H1 (cell line): ENCODE data around the gene CDK16. TPM values are rescaled to one million over a fixed set of nuclear protein-coding genes. Genes with fewer than 3 reads are reported as not detected.

Experiments used
- CTCF ChIA-PET: fragments of 300-600 bp; sonication (Branson Sonifier 250); formaldehyde crosslinking; loops from one replicate; lab custom pipeline; 2021; ENCODE audit not compliant: partially characterized antibody; lab: Charles Lee
- POLR2A ChIA-PET: fragments of 300-600 bp; sonication (Branson Sonifier 250); formaldehyde crosslinking; loops from one replicate; lab custom pipeline; 2021; ENCODE audit warnings: inconsistent platforms; ENCODE audit not compliant: partially characterized antibody; lab: Charles Lee
- DNase-seq, 2 experiments: peaks; one replicate each; pipeline versions ENCODE4 v3.0.0 to v3.0.0-alpha.2; 2010 to 2022; ENCODE audit warnings: low spot score in 2 of 2, low read depth in 1 of 2, mixed read lengths in 1 of 2
- FAIRE-seq: peaks from 2 replicates; lab custom pipeline; 2011; peaks lifted over from hg19 to GRCh38; lab: Jason Lieb, UNC
- H2AFZ ChIP-seq: 2 replicates; pipeline ENCODE4 v1.8.1; 2012; ENCODE audit warnings: low read length, inconsistent platforms
- H2AK5ac ChIP-seq: 2 replicates; pipeline ENCODE4 v1.6.1; 2013; ENCODE audit warnings: low read depth, low read length
- H2BK120ac ChIP-seq: replicated peaks from 2 replicates; pipeline ENCODE3; 2013; ENCODE audit warnings: low read depth, low read length, inconsistent platforms
- H2BK12ac ChIP-seq: 2 replicates; pipeline ENCODE4 v1.6.1; 2013; ENCODE audit warnings: low read depth, low read length
- H2BK15ac ChIP-seq: 2 replicates; pipeline ENCODE4 v1.6.1; 2013; ENCODE audit warnings: low read length
- H2BK20ac ChIP-seq: 2 replicates; pipeline ENCODE4 v1.6.1; 2013; ENCODE audit warnings: low read length
- H2BK5ac ChIP-seq: 2 replicates; pipeline ENCODE4 v1.6.1; 2013; ENCODE audit warnings: low read depth, low read length
- H3K14ac ChIP-seq: 2 replicates; pipeline ENCODE4 v1.6.1; 2013; ENCODE audit warnings: inconsistent platforms; ENCODE audit not compliant: insufficient read length
- H3K18ac ChIP-seq: 2 replicates; pipeline ENCODE4 v1.6.1; 2013; ENCODE audit warnings: low read length; ENCODE audit errors: extremely low read depth
- H3K23ac ChIP-seq: 2 replicates; pipeline ENCODE4 v1.6.1; 2013; ENCODE audit warnings: inconsistent platforms; ENCODE audit not compliant: insufficient read length
- H3K23me2 ChIP-seq: 2 replicates; pipeline ENCODE4 v1.6.1; 2013; ENCODE audit warnings: low read depth, low read length
- H3K27ac ChIP-seq: 2 replicates; pipeline ENCODE4 v1.6.1; 2011; ENCODE audit warnings: low read depth, low read length, inconsistent platforms
- H3K27me3 ChIP-seq, 4 experiments: replicated peaks in 1 of 4; 1 replicate in 1 of 4; 2 replicates in 3 of 4; pipeline versions ENCODE4 v1.6.1 to v1.8.1; 2011 to 2013; ENCODE audit warnings: low read length in 3 of 4, mild to moderate bottlenecking in 3 of 4, inconsistent platforms in 2 of 4, mixed read lengths in 2 of 4, moderate library complexity in 1 of 4; ENCODE audit not compliant: control insufficient read depth in 3 of 4, insufficient read depth in 3 of 4; ENCODE audit errors: extremely low read depth in 1 of 4
- H3K36me3 ChIP-seq, 4 experiments: 2 replicates each; pipeline versions ENCODE4 v1.6.1 to v1.8.1; 2011 to 2013; ENCODE audit warnings: mild to moderate bottlenecking in 4 of 4, low read length in 3 of 4, moderate library complexity in 2 of 4, control low read depth in 1 of 4, inconsistent platforms in 1 of 4; ENCODE audit not compliant: insufficient read depth in 4 of 4, control insufficient read depth in 2 of 4
- H3K4ac ChIP-seq: replicated peaks from 2 replicates; pipeline ENCODE3; 2013; ENCODE audit warnings: low read length, low read depth, mixed read lengths, inconsistent platforms; ENCODE audit not compliant: insufficient read length
- H3K4me1 ChIP-seq, 4 experiments: replicated peaks in 1 of 4; 1 replicate in 1 of 4; 2 replicates in 3 of 4; pipeline versions ENCODE4 v1.6.1 to v1.8.1; 2011 to 2013; ENCODE audit warnings: low read length in 3 of 4, inconsistent platforms in 2 of 4, mixed read lengths in 1 of 4; ENCODE audit not compliant: insufficient read depth in 4 of 4, control insufficient read depth in 3 of 4
- H3K4me2 ChIP-seq, 2 experiments: 2 replicates each; pipeline versions ENCODE4 v1.6.1 to v1.8.1; 2011 to 2013; ENCODE audit warnings: low read depth in 2 of 2, low read length in 2 of 2, control low read depth in 1 of 2, inconsistent platforms in 1 of 2, mild to moderate bottlenecking in 1 of 2; ENCODE audit not compliant: insufficient read depth in 1 of 2
- H3K4me3 ChIP-seq, 4 experiments: fragments of 200-600, 300-600 bp in 1 of 4; sonication (generic), shearing (Covaris generic), sonication (Bioruptor Twin) in 1 of 4; 2 replicates each; pipeline versions ENCODE4 v1.5.1 to v1.8.1; 2011 to 2016; ENCODE audit warnings: low read length in 4 of 4, low read depth in 3 of 4, control low read depth in 2 of 4, inconsistent platforms in 2 of 4, mild to moderate bottlenecking in 2 of 4, mixed read lengths in 1 of 4, moderate library complexity in 1 of 4; ENCODE audit not compliant: insufficient read depth in 2 of 4; ENCODE audit errors: extremely low read depth in 1 of 4
- H3K56ac ChIP-seq: replicated peaks from 2 replicates; pipeline ENCODE3; 2013; ENCODE audit warnings: low read depth, mild to moderate bottlenecking, mixed read lengths, low read length, inconsistent platforms; ENCODE audit not compliant: insufficient read length
- H3K79me1 ChIP-seq: 2 replicates; pipeline ENCODE4 v1.6.1; 2013; ENCODE audit warnings: low read depth, low read length, control low read depth
- H3K79me2 ChIP-seq, 2 experiments: 2 replicates each; pipeline versions ENCODE4 v1.6.1 to v1.8.1; 2012 to 2013; ENCODE audit warnings: low read length in 2 of 2, mild to moderate bottlenecking in 2 of 2, inconsistent platforms in 1 of 2; ENCODE audit not compliant: insufficient read depth in 2 of 2, control insufficient read depth in 1 of 2
- H3K9ac ChIP-seq, 4 experiments: replicated peaks in 1 of 4; 1 replicate in 1 of 4; 2 replicates in 3 of 4; pipeline versions ENCODE4 v1.6.1 to v1.8.1; 2011 to 2013; ENCODE audit warnings: low read depth in 3 of 4, low read length in 3 of 4, control low read depth in 2 of 4, mild to moderate bottlenecking in 2 of 4, moderate library complexity in 2 of 4, inconsistent platforms in 1 of 4; ENCODE audit errors: extremely low read depth in 1 of 4
- H3K9me3 ChIP-seq, 2 experiments: 2 replicates each; pipeline versions ENCODE4 v1.6.1 to v1.8.1; 2012 to 2013; ENCODE audit warnings: mild to moderate bottlenecking in 2 of 2, moderate library complexity in 2 of 2, control low read depth in 1 of 2, inconsistent platforms in 1 of 2, low read depth in 1 of 2, low read length in 1 of 2, mixed read lengths in 1 of 2; ENCODE audit not compliant: insufficient read depth in 2 of 2
- H4K20me1 ChIP-seq, 2 experiments: replicated peaks in 1 of 2; 2 replicates each; pipeline versions ENCODE3 to v1.8.1; 2011 to 2013; ENCODE audit warnings: inconsistent platforms in 2 of 2, low read length in 2 of 2, mild to moderate bottlenecking in 1 of 2; ENCODE audit not compliant: insufficient read depth in 2 of 2, control insufficient read depth in 1 of 2
- H4K5ac ChIP-seq: 2 replicates; pipeline ENCODE4 v1.6.1; 2013; ENCODE audit warnings: low read length, low read depth, mixed read lengths, inconsistent platforms; ENCODE audit not compliant: insufficient read length
- H4K8ac ChIP-seq: 2 replicates; pipeline ENCODE4 v1.8.0; 2013; ENCODE audit warnings: mild to moderate bottlenecking, moderate library complexity, low read length, inconsistent platforms; ENCODE audit not compliant: insufficient read depth; ENCODE audit errors: extremely low read depth
- H4K91ac ChIP-seq: replicated peaks from 2 replicates; pipeline ENCODE3; 2013; ENCODE audit warnings: low read length, mixed read lengths, inconsistent platforms; ENCODE audit not compliant: insufficient read length
- CBX8 ChIP-seq: fragments of 300-800, 300-1000 bp; sonication (generic); IDR thresholded peaks from 2 replicates; pipeline ENCODE4 v1.7.1; 2016; ENCODE audit warnings: low read depth, low read length, borderline replicate concordance
- EP300 ChIP-seq, 2 experiments: IDR thresholded peaks; 1 replicate in 1 of 2; 2 replicates in 1 of 2; pipeline ENCODE4 v1.6.1; 2011 to 2012; ENCODE audit warnings: low read depth in 2 of 2, low read length in 2 of 2, mild to moderate bottlenecking in 2 of 2, borderline replicate concordance in 1 of 2, inconsistent platforms in 1 of 2, moderate library complexity in 1 of 2
- HDAC2 ChIP-seq, 2 experiments: fragments of 300-600 bp in 1 of 2; sonication (generic) in 1 of 2; IDR thresholded peaks; 2 replicates each; pipeline ENCODE4 v1.6.1; 2011 to 2012; ENCODE audit warnings: low read depth in 2 of 2, low read length in 2 of 2, mild to moderate bottlenecking in 2 of 2, moderate library complexity in 2 of 2, borderline replicate concordance in 1 of 2, inconsistent platforms in 1 of 2
- KDM4A ChIP-seq: IDR thresholded peaks from one replicate; pipeline ENCODE4 v1.7.1; 2012; ENCODE audit warnings: low read depth, mild to moderate bottlenecking, moderate library complexity, low read length, inconsistent platforms; ENCODE audit not compliant: severe bottlenecking
- MAX ChIP-seq: IDR thresholded peaks from 2 replicates; pipeline ENCODE4 v1.6.1; 2012; ENCODE audit warnings: inconsistent platforms
- RNF2 ChIP-seq: fragments of 200-900, 300-1000 bp; sonication (generic); IDR thresholded peaks from 2 replicates; pipeline ENCODE4 v1.7.1; 2016; ENCODE audit warnings: borderline replicate concordance, low read depth, mild to moderate bottlenecking, antibody characterized with exemption, low read length; ENCODE audit not compliant: poor library complexity, severe bottlenecking; ENCODE audit errors: missing control alignments
- SUZ12 ChIP-seq: fragments of 200-600 bp; sonication (generic); IDR thresholded peaks from 2 replicates; pipeline ENCODE4 v1.6.1; 2012; ENCODE audit warnings: mild to moderate bottlenecking, inconsistent platforms, low read length, moderate library complexity, mixed read lengths
- WGBS, 2 experiments: shearing (Covaris generic) in 1 of 2; methylation state at CpG; one replicate each; pipeline versions ENCODE4 v1.1.6 to v1.1.7; 2013 to 2015; ENCODE audit warnings: low lambda C conversion rate in 2 of 2, mixed read lengths in 2 of 2, inconsistent platforms in 1 of 2, low coverage in 1 of 2, missing lambda C conversion rate in 1 of 2; ENCODE audit not compliant: insufficient replicate concordance in 2 of 2, insufficient coverage in 1 of 2, insufficient read length in 1 of 2; ENCODE audit errors: extremely low coverage in 1 of 2, missing lambda C conversion rate in 1 of 2; 5-methylcytosine and 5-hydroxymethylcytosine counted together
- polyA plus RNA-seq, 7 experiments: library from polyadenylated mRNA; depleted of rRNA in 3 of 7; stranded (reverse) in 5 of 7; unstranded in 2 of 7; fragments of >200 nt in 5 of 7; fragments of 200-250 nt in 2 of 7; gene quantifications; 1 replicate in 5 of 7; 2 replicates in 1 of 7; 4 replicates in 1 of 7; pipeline versions ENCODE4 v1.2.1 to v1.2.3, GENCODE V29; 2011 to 2013; ENCODE audit warnings: missing spikeins in 2 of 7, mixed read lengths in 2 of 7
- total RNA-seq: library from RNA; stranded (reverse); fragmentation: NEBNext Ultra II Directional; extraction: Animal tissue kit (Norgen Biotek cat#: 25700); gene quantifications from 2 replicates; pipeline ENCODE4 v1.2.1, GENCODE V29; 2021

The CDK16 gene
- total and polyA plus RNA-seq, 2 of the 8 experiments (the other 6 are each of a cell fraction or from before 2014, with no cell fraction given): 124 to 204 TPM

DNA sequence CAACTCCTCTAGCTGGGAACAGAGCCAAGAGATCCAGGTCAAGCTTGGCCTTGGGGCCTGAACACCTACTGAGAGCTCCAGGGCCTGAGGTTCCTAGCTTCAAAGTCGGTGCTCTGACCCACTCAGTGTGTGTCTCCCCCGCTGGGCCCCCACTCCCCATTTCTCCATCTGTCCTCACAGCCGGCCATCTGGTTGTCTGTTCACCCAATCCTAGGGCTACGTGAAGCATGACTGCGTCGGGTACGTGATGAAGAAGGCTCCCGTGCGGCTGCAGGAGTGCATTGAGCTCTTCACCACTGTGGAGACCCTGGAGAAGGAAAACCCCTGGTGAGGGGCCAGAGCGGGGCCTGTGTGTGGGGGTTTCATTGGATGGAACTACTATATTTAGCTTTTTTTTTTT is 26.7 kb downstream of the CDK16 start:
- no peak overlapping the region for H2BK20ac ChIP-seq
- WGBS, 2 experiments: 100% methylated on average over 5 of the region's 10 CpGs; no CpG with 5 or more reads in 1 of the 2 experiments
- no peaks in the 10 kb centered on the region for H3K23me2 ChIP-seq
- H3K18ac ChIP-seq: no peak overlapping the region
- H3K4ac ChIP-seq: no peak overlapping the region
- H3K4me3 ChIP-seq: no peak overlapping the region
- no peak overlapping the region for H3K9ac ChIP-seq
- no peak overlapping the region for H3K27ac ChIP-seq
- peaks cover 0 to 3% of the 10 kb centered on the region in 2 experiments for H4K20me1 ChIP-seq
- H3K56ac ChIP-seq: no peak overlapping the region
- H4K5ac ChIP-seq: no peak overlapping the region
- H3K14ac ChIP-seq: no peak overlapping the region
- no peak for DNase-seq
- H3K4me2 ChIP-seq: no peak overlapping the region
- no peaks in the 10 kb centered on the region for H3K27me3 ChIP-seq
- no peak overlapping the region for H2BK5ac ChIP-seq
- peaks cover 5 to 57% (median 35%) of the 10 kb centered on the region in 4 experiments; a peak in 6 of 8 replicates for H3K36me3 ChIP-seq
- H3K79me2 ChIP-seq: no peaks in the 10 kb centered on the region
- H4K91ac ChIP-seq: no peak overlapping the region
- no peaks in the 10 kb centered on the region for H3K4me1 ChIP-seq
- H2AFZ ChIP-seq: no peak overlapping the region
- ChIA-PET CTCF (interaction anchor here (0.6 to 1.1 kb wide), 3 partner anchors 34 to 139 kb away, joined by 3 to 5 read pairs (median 3); no protein-coding TSS in a partner anchor), POLR2A (interaction anchor here (0.5 kb wide), 1 partner anchor 13 kb away, joined by 4 read pairs; no protein-coding TSS in a partner anchor)
- no peaks in the 10 kb centered on the region for H3K9me3 ChIP-seq
- H3K23ac ChIP-seq: no peak overlapping the region
- no peak overlapping the region for H2BK15ac ChIP-seq
- no peak for FAIRE-seq
- no peaks in the 10 kb centered on the region for H3K79me1 ChIP-seq
- TF ChIP-seq CBX8: no peak
- TF ChIP-seq RNF2: no peak
- TF ChIP-seq EP300 (IDR thresholded peaks at IDR 0.05; ENCODE audit: borderline replicate concordance in 1 of 2, low read depth in 2 of 2, low read length in 2 of 2): no peak
- no peak for TF ChIP-seq HDAC2 (IDR thresholded peaks at IDR 0.05; ENCODE audit: borderline replicate concordance in 1 of 2, low read depth in 2 of 2, low read length in 2 of 2)
- no peak for TF ChIP-seq MAX
- TF ChIP-seq KDM4A: no peak
- TF ChIP-seq SUZ12: no peak
- H2BK12ac ChIP-seq: no peak overlapping the region
- H2BK120ac ChIP-seq: no peak overlapping the region
- no peak overlapping the region for H2AK5ac ChIP-seq
- no peak overlapping the region for H4K8ac ChIP-seq
